ENCODE data around the gene LRRN4CL. TPM values are rescaled to one million over a fixed set of nuclear protein-coding genes. Genes with fewer than 3 reads are reported as not detected.

The LRRN4CL gene
- total and polyA plus RNA-seq, 9 of the 15 experiments (the other 6 are each of a cell fraction or from before 2014, with no cell fraction given) = 0.03 to 0.11 (median 0.05) TPM; not detected in 4

GRCh38 chr11:62727165-62727871, 38.0 kb upstream of the LRRN4CL start, which contains the start of gene HNRNPUL2 (continued):
- peak; percentile 47 for TF ChIP-seq USF1 (CRISPR knock-in tag; IDR thresholded peaks at IDR 0.05)
- peak; percentile 61 for TF ChIP-seq THAP12 (CRISPR knock-in tag; IDR thresholded peaks at IDR 0.05)
- TF ChIP-seq ZBTB17 (CRISPR knock-in tag; IDR thresholded peaks at IDR 0.05) = peak; percentile 77; the same call in 1 of the 2 replicates
- TF ChIP-seq L3MBTL2 (IDR thresholded peaks at IDR 0.05) = peak; percentile 99
- 0 out of 2 replicates have a peak, but pooled peaks have one; percentile 41 for TF ChIP-seq ZNF584 (CRISPR knock-in tag; IDR thresholded peaks at IDR 0.05; ENCODE audit: low read depth)
- TF ChIP-seq ILF3 (IDR thresholded peaks at IDR 0.05; ENCODE audit: borderline replicate concordance) = no peak; the same call in 1 of the 2 replicates
- no peak for TF ChIP-seq TRIM28 (IDR thresholded peaks at IDR 0.05)
- peak; percentile 83; the same call in 1 of the 2 replicates for TF ChIP-seq ZNF511 (CRISPR knock-in tag; IDR thresholded peaks at IDR 0.05)
- no peak for TF ChIP-seq MBD1 (CRISPR knock-in tag; IDR thresholded peaks at IDR 0.05)
- TF ChIP-seq ZBTB2 (IDR thresholded peaks at IDR 0.05) = peak; percentile 94
- TF ChIP-seq HMG20B (CRISPR knock-in tag; IDR thresholded peaks at IDR 0.05) = no peak
- no peak for TF ChIP-seq ZBED1 (IDR thresholded peaks at IDR 0.05)
- peak; percentile 74; the same call in 1 of the 2 replicates for TF ChIP-seq KLF13 (tag; IDR thresholded peaks at IDR 0.05; ENCODE audit: borderline replicate concordance, low read depth)
- TF ChIP-seq LARP7 (IDR thresholded peaks at IDR 0.05) = no peak
- TF ChIP-seq ZNF175 (CRISPR knock-in tag; IDR thresholded peaks at IDR 0.05; ENCODE audit: low read depth) = peak; percentile 42; the same call in 1 of the 2 replicates
- TF ChIP-seq NKRF (IDR thresholded peaks at IDR 0.05; ENCODE audit: borderline replicate concordance) = no peak; the same call in 1 of the 2 replicates
- no peak; the same call in 1 of the 2 replicates for TF ChIP-seq ZNF589 (CRISPR knock-in tag; IDR thresholded peaks at IDR 0.05; ENCODE audit: low read depth)
- TF ChIP-seq HDAC6 (IDR thresholded peaks at IDR 0.05; ENCODE audit: low read depth, low read length) = no peak
- peak; percentile 26 for TF ChIP-seq FOS (IDR thresholded peaks at IDR 0.05; ENCODE audit: extremely low read depth, insufficient read length)

Data from K562 (cell line).